Lung (tissue), 12 donors: ENCODE data around the gene ZSWIM5. TPM values are rescaled to one million over a fixed set of nuclear protein-coding genes. Genes with fewer than 3 reads are reported as not detected.

Source experiments
- ATAC-seq: fragments of 200-7000 bp; cut with Tn5 transposase; one replicate; pipeline ENCODE4 v1.9.1; 2020; ENCODE audit warnings: moderate number of reproducible peaks; ENCODE audit not compliant: insufficient read depth, low FRiP score
- DNase-seq, 3 donors: peaks; one replicate each; pipeline ENCODE4 v3.0.0-alpha.2; 2013 to 2017
- H3K27ac ChIP-seq, 2 donors: one replicate each; pipeline ENCODE4 v1.5.1; 2013; ENCODE audit warnings: mild to moderate bottlenecking in 2 of 2, moderate library complexity in 2 of 2, control low read depth in 1 of 2, inconsistent platforms in 1 of 2, low read depth in 1 of 2, low read length in 1 of 2
- H3K27me3 ChIP-seq, 3 donors: one replicate each; pipeline ENCODE4 v1.5.1; 2013; ENCODE audit warnings: low read length in 2 of 3; ENCODE audit not compliant: control insufficient read depth in 3 of 3, insufficient read depth in 3 of 3
- H3K36me3 ChIP-seq, 4 donors: one replicate each; pipeline ENCODE4 v1.5.1; 2013; ENCODE audit warnings: low read length in 4 of 4, mild to moderate bottlenecking in 1 of 4, moderate library complexity in 1 of 4; ENCODE audit not compliant: control insufficient read depth in 4 of 4, insufficient read depth in 4 of 4
- H3K4me1 ChIP-seq, 5 donors: one replicate each; pipeline ENCODE4 v1.5.1; 2013; ENCODE audit warnings: low read length in 5 of 5, mild to moderate bottlenecking in 2 of 5, moderate library complexity in 1 of 5; ENCODE audit not compliant: control insufficient read depth in 5 of 5, insufficient read depth in 5 of 5
- H3K4me3 ChIP-seq: one replicate; pipeline ENCODE4 v1.5.1; 2013; ENCODE audit warnings: mild to moderate bottlenecking, control low read depth, moderate library complexity
- H3K9ac ChIP-seq, 2 donors: one replicate each; pipeline ENCODE4 v1.5.1; 2013; ENCODE audit warnings: low read length in 2 of 2, control low read depth in 1 of 2; ENCODE audit not compliant: insufficient read depth in 1 of 2
- H3K9me3 ChIP-seq, 4 donors: one replicate each; pipeline ENCODE4 v1.5.1; 2013; ENCODE audit warnings: low read length in 3 of 4, mild to moderate bottlenecking in 1 of 4, moderate library complexity in 1 of 4; ENCODE audit not compliant: control insufficient read depth in 4 of 4, insufficient read depth in 3 of 4
- WGBS, 2 donors: extraction: QIAGEN DNeasy Blood & Tissue Kit; methylation state at CpG; one replicate each; pipeline ENCODE4 v1.1.7; 2013; 5-methylcytosine and 5-hydroxymethylcytosine counted together
- polyA plus RNA-seq, 2 donors: library from polyadenylated mRNA; stranded (reverse); fragments of 200-250 nt; gene quantifications; one replicate each; pipeline ENCODE4 v1.2.1, GENCODE V29; 2013
- total RNA-seq, 2 donors: library from RNA; depleted of rRNA in 1 of 2; stranded (reverse); fragments of >200 nt in 1 of 2; gene quantifications; one replicate each; pipeline ENCODE4 v1.2.1, GENCODE V29; 2014 to 2021
- TF ChIP-seq, protein P1 (sequence below): IDR thresholded peaks from 2 replicates; pipeline ENCODE4 v1.5.1; 2012; ENCODE audit warnings: mild to moderate bottlenecking; ENCODE audit errors: control extremely low read depth, extremely low read depth
- donor health status: control.
- donor health status: control.
- donor health status: Bipolar disorder and iron deficiency.
- donor health status: healthy.
- donor health status: DM: yes; HTN: yes; CAD: no.

ZSWIM5 gene
- total and polyA plus RNA-seq, 4 donors, result 0.96 to 3.8 (median 2.1) TPM

DNA sequence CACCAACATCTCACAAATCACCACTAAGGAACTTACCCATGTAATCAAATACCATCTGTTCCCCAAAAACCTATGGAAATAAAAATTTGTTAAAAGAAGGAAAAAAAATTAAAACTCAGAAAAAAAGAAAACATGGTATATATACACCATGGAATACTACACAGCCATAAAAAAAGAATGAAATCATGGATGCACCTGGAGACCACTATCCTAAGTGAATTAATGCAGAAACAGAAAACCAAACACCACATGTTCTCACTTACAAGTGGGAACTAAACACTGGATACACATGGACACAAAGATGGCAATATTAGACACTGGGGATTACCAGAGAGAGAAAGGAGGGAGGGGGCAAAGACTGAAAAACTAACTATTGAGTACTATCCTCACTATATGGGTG lies 50.4 kb downstream of the ZSWIM5 start:
- no peak overlapping the region for H3K4me3 ChIP-seq
- DNase-seq (no peak), ATAC-seq (no peak)
- TF ChIP-seq, protein P1, sequence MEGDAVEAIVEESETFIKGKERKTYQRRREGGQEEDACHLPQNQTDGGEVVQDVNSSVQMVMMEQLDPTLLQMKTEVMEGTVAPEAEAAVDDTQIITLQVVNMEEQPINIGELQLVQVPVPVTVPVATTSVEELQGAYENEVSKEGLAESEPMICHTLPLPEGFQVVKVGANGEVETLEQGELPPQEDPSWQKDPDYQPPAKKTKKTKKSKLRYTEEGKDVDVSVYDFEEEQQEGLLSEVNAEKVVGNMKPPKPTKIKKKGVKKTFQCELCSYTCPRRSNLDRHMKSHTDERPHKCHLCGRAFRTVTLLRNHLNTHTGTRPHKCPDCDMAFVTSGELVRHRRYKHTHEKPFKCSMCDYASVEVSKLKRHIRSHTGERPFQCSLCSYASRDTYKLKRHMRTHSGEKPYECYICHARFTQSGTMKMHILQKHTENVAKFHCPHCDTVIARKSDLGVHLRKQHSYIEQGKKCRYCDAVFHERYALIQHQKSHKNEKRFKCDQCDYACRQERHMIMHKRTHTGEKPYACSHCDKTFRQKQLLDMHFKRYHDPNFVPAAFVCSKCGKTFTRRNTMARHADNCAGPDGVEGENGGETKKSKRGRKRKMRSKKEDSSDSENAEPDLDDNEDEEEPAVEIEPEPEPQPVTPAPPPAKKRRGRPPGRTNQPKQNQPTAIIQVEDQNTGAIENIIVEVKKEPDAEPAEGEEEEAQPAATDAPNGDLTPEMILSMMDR, result no peak
- no peak overlapping the region for H3K27ac ChIP-seq
- no peaks in the 10 kb centered on the region for H3K36me3 ChIP-seq
- no peak overlapping the region for H3K9ac ChIP-seq
- H3K9me3 ChIP-seq, result peaks cover 0 to 5% (median 0%) of the 10 kb centered on the region in 4 donors
- H3K27me3 ChIP-seq, result no peaks in the 10 kb centered on the region
- no peaks in the 10 kb centered on the region for H3K4me1 ChIP-seq

DNA sequence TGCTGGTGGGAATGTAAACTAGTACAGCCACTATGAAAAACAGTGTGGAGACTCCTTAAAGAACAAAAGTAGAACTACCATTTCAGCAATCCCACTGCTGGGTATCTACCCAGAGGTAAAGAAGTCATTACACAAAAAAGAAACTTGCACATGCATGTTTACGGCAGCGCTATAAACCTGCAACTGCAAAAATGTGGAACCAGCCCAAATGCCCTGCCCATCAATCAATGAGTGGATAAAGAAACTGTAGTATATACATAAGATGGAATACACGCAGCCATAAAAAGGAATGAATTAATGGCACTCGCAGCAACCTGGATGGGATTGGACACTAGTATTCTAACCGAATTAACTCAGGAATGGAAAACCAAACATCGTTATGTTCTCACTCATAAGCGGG lies 51.0 kb downstream of the ZSWIM5 start:
- WGBS, 2 donors, result 97 to 98% methylated on average over 7 of the region's 7 CpGs
- no peak for ATAC-seq
- TF ChIP-seq, protein P1, result no peak

DNA sequence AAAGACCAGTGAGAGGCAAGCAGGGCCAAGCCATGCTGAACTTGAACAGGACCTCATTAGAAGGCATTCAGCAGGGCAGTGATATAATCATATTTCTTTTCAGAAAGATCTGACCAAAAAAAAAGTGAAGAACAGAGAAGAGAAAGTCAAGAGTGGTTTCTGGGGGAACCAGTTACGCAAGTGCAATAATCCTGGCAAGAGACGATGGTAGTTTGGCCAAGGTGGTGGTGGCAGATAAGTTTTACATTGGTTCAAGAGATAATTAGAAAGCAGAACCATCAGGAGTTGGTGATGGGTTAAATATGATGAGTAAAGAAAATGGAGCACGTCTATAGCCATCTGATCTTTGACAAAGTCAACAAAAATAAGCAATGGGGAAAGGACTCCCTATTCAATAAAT lies 54.3 kb downstream of the ZSWIM5 start:
- TF ChIP-seq, protein P1, result no peak
- no peak overlapping the region for H3K4me3 ChIP-seq
- ATAC-seq, result no peak
- no peaks in the 10 kb centered on the region for H3K4me1 ChIP-seq
- H3K36me3 ChIP-seq, result no peaks in the 10 kb centered on the region
- H3K27ac ChIP-seq, result no peak overlapping the region
- peaks cover 0 to 5% (median 0%) of the 10 kb centered on the region in 4 donors for H3K9me3 ChIP-seq
- no peak for DNase-seq
- 54 to 56% methylated on average over 3 of the region's 3 CpGs for WGBS, 2 donors
- no peak overlapping the region for H3K9ac ChIP-seq
- H3K27me3 ChIP-seq, result no peaks in the 10 kb centered on the region

More for the DNA sequence above, 51.0 kb downstream of the ZSWIM5 start:
- no peak overlapping the region for H3K9ac ChIP-seq
- no peaks in the 10 kb centered on the region for H3K36me3 ChIP-seq
- no peak overlapping the region for H3K27ac ChIP-seq
- H3K9me3 ChIP-seq, result peaks cover 0 to 5% (median 0%) of the 10 kb centered on the region in 4 donors
- no peaks in the 10 kb centered on the region for H3K27me3 ChIP-seq
- no peaks in the 10 kb centered on the region for H3K4me1 ChIP-seq
- no peak overlapping the region for H3K4me3 ChIP-seq
- no peak for DNase-seq

DNA sequence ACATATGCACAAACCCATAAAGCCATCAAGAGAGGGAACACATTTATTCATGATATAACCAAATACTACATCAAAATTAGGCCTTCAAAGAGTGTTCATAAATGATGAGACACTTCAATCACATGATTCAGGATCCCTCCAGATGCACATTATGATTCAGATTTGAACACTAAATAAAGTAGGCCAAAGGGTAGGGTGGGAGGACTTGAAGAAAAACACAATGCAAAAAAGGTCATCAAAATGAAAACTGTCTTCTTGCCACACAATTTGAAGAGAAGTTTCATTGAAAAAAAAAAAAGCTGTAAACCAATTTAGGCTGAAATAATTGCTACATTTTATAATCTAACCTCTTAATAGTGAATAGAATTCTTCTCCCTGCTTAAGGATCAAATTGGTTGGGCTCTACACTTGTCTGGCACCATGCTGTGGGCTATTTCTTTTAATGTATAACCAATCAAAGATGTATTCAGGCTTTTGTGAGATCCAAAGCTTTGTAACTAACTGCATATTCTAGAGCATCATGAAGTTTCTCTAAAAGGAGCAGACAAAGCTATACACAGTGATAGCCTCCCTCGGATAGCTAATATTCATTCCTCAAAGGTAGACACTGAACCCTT lies 58.1 kb downstream of the ZSWIM5 start:
- WGBS, 2 donors, result 97 to 98% methylated on average over 1 of the region's 1 CpG
- TF ChIP-seq, protein P1, result no peak
- ATAC-seq, result no peak

More for the DNA sequence above, 58.1 kb downstream of the ZSWIM5 start:
- no peaks in the 10 kb centered on the region for H3K9me3 ChIP-seq
- DNase-seq, result no peak
- no peak overlapping the region for H3K27ac ChIP-seq
- no peak overlapping the region for H3K9ac ChIP-seq
- H3K4me1 ChIP-seq, result no peaks in the 10 kb centered on the region
- H3K4me3 ChIP-seq, result no peak overlapping the region
- no peaks in the 10 kb centered on the region for H3K27me3 ChIP-seq
- no peaks in the 10 kb centered on the region for H3K36me3 ChIP-seq
